Neural progenitor cell (in vitro differentiated cells): ENCODE results near the gene DDX10.

Experiments
- EZH2phosphoT487 ChIP-seq: fragments of 200-600 bp; sonication (generic); IDR thresholded peaks from 2 replicates; pipeline ENCODE4 v1.6.1; 2017; ENCODE audit warnings: antibody characterized with exemption
- TF ChIP-seq, protein P1 (sequence below): fragments of 200-600 bp; sonication (generic); IDR thresholded peaks from 2 replicates; pipeline ENCODE4 v1.5.1; 2017; ENCODE audit warnings: antibody characterized with exemption, mild to moderate bottlenecking

GRCh38 chr11:108758458-108758857, 93.6 kb downstream of the DDX10 start:
- TF ChIP-seq, protein P1, sequence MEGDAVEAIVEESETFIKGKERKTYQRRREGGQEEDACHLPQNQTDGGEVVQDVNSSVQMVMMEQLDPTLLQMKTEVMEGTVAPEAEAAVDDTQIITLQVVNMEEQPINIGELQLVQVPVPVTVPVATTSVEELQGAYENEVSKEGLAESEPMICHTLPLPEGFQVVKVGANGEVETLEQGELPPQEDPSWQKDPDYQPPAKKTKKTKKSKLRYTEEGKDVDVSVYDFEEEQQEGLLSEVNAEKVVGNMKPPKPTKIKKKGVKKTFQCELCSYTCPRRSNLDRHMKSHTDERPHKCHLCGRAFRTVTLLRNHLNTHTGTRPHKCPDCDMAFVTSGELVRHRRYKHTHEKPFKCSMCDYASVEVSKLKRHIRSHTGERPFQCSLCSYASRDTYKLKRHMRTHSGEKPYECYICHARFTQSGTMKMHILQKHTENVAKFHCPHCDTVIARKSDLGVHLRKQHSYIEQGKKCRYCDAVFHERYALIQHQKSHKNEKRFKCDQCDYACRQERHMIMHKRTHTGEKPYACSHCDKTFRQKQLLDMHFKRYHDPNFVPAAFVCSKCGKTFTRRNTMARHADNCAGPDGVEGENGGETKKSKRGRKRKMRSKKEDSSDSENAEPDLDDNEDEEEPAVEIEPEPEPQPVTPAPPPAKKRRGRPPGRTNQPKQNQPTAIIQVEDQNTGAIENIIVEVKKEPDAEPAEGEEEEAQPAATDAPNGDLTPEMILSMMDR: no peak
- no peak for TF ChIP-seq EZH2phosphoT487
